Stromal cell of bone marrow (primary cell): ENCODE results near the gene ZNF662.

Experiments used
- DNase-seq: peaks from one replicate; pipeline ENCODE4 v3.0.0-alpha.2; 2012; ENCODE audit warnings: low read depth

Gene ZNF662

DNA sequence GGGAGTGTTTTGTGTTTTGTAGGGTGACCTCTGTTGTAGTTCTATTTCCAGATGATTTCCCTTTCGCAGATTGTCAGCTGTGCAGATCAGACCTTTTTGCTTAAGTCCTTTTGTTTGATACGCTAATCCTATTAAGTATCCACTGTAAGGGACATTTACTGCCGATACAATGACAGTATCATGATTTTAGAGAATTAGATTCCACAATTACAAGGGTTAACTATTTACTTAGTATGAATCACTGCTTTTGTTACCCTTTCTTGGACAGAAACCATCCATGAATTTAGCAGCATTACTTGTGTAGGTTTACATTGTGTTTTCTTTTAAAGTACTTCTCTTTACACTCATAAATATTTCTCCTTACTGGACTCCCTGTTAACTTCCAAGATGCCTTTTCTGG lies 31.4 kb downstream of the ZNF662 start:
- DNase-seq, result no peak

DNA sequence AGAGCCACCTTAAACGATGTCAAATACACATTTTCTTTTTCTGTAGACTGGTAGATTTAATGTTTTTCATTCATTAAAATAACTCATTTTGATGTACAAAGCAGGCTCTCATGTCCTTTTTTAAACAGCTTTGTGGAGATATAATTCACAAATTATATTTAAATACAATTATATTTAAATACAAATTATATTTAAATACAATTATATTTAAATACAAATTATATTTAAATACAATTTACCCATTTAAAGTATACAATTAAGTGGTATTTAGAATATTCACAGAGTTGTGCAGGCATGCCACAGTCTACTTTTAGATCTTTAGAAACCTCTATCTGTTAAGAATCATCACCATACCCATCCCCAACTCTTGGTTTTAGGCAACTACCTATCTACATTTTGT lies 36.8 kb downstream of the ZNF662 start:
- no peak for DNase-seq

DNA sequence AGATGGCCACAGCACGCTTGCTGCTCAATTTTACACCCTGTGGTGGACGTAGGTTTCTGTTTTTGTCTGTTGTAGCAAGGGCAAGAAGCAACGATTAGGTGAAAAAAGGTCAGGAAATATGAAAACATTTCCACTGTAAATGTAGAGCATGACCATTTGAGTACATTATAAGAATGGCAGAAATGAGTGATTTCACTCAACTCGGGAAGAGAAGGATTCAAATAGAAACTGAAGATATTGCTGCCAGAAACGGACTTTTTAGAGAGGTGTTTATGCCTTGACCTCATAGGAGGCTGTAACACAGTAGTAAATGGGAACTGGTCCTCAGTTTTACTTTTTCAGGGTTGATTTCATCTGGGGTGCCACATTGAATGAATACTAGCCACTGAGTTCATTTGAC lies 40.1 kb downstream of the ZNF662 start:
- DNase-seq, result no peak

DNA sequence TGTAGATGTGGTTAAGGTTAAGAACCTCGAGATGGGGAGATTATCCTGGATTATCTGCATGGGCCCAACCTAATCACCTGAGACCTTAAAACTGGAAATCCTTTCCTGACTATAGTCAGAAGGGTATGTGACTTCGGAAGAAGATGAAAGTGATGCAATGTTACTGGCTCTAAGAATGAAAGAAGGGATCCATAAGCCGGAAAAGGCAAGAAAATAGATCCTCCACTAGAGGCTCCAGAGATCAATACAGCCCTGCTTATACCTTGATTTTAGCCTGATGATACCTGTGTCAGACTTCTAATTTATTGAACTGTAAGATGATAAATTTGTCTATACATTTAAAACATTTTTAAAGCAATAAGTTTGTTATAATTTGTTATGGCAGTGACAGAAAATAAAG lies 51.6 kb downstream of the ZNF662 start:
- no peak for DNase-seq

DNA sequence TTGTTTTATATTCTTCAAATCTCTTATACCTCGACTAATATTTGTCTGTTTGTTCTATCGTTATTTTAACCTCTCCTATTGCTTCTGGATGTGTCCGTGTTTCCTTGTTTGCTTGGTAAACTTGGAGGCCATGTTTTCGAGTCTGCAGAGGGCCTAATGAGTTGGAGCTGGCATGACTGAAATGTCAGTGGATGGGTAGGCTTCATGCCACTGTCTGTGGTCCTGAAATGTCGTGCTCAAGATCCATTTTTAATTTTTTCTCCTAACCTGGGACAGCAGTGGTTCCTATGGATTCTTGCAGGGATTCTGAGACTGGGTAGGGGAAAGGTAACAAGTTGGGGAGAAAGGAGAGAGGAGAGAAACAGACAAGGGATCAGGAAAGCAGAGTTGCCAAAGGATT lies 54.3 kb downstream of the ZNF662 start:
- DNase-seq, result no peak

DNA sequence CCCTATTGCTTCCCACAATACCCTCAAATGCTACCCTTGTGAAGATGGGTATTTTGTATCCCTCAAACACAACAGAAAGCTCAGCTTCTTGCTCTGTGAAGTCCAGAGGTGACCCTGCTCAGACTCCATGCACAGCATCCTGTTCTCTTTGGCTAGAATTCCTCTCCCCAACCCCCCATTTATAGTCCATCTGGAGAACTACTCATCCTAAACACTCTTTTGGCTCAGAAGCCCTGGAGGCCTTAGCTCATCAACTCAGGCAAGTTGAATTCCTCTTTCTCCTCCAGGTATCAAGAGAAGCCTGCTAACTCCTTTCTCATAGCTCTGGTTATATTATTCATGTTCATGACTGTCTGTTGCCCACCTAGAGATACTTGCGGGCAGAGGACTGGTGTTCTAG lies 54.8 kb downstream of the ZNF662 start:
- DNase-seq, result no peak

DNA sequence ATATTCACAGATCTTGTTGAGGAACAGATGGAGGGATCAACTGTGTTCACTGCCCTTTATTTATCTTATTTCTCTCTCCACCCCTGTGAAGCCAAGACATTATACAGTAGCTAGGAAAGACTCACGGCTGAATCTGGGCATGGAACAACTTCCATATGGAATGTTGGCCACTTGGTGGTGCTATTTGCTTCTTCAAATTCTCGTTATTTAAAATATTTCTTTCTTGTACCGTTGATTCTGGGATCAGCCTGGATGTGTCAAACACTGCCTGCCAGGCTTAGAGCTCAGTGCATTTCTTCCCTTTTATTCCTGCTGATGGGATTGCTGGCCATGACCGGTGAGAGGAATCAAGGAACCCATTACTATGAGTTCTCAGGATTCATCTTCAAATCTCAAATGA lies 55.7 kb downstream of the ZNF662 start:
- peak; percentile 40 for DNase-seq

DNA sequence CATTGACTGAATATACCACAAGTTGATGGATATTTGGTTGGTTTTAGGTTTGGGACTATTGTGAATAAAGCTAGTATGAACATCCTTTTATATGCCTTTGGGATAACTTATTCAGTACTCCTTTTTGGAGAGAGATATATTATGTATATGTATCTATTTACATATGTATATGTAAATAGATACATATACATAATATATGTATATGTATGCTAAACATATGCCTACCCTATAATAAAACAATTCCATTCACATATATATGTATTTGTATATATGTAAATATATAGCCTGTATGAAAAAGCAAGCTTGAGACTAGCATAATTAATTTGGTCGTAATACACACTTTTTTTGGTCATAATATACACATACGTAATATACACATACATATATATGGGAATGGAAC lies 57.3 kb downstream of the ZNF662 start:
- DNase-seq, result no peak

DNA sequence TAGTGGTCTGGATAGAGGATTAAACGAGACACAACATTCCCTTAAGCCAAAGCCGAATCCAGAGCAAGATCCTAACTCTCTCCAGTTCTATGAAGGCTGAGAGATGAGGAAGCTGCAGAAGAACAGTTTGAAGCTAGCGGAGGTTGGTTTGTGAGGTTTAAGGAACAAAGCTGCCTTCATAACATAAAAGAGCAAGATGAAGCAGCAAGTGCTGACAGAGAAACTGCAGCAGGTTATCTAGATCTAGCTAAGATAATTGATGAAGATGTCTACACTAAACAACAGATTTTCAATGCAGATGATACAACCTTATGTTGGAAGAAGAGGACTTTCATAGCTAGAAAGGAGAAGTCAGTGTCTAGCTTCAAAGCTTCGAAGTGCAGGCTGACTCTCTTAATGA lies 58.3 kb downstream of the ZNF662 start:
- DNase-seq, result no peak
